RKO (cell line): ENCODE data around the gene TMEM132A.
"Not testable (repeated sequence)": the region's sequence is repeated elsewhere in the genome, so short reads cannot be mapped to it uniquely, and the experiment has no call there.

ENCODE experiments used
- DNase-seq: peaks from one replicate; pipeline ENCODE4 v3.0.0-alpha.2; 2016; ENCODE audit warnings: low spot score

TMEM132A gene

DNA sequence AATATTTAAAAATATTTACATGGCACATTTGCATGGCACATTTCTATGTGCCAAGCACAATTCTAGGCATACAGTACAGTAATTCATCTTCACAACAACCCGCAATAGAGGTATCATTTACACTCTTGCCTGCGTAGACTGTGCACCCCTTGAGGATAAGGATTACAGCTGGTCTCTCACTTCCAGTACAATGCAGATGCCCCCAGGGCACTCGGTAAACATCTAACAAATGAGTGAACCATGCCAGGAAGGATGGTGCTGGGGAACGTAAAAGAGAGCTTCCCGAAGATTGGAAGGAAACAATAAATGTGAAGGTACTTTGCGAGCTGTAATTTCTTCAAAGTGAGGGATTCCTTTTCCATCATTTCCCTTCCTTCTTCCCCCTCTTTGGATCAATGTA is 19.2 kb upstream of the TMEM132A start:
- DNase-seq = no peak

DNA sequence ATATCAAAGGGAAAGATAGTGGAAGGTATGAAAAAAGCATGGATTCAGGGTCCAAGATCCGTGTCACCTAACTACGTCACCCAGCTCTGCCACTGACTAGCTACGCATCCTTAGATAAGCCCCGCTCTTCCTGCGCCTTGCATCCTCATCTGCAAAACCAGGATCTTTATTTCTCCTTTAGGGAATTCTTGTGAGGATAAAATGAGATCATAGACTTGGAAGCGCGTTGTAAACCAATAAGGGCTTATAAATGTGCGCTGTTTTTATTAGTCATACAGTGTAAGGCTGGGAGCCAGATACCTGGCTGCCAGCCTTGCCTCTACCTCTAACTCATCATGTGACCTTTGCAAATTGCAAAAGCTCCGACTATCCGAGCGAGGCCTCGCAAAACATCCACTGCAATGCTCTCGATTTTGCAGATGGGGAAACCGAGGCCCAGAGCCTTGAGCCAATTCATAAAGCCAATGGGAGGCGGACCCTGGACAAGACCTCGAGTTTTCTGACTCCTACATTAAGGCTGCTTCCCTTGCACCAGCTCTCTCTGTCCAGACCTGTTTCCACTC is 18.6 kb upstream of the TMEM132A start:
- DNase-seq = peak; percentile 80

DNA sequence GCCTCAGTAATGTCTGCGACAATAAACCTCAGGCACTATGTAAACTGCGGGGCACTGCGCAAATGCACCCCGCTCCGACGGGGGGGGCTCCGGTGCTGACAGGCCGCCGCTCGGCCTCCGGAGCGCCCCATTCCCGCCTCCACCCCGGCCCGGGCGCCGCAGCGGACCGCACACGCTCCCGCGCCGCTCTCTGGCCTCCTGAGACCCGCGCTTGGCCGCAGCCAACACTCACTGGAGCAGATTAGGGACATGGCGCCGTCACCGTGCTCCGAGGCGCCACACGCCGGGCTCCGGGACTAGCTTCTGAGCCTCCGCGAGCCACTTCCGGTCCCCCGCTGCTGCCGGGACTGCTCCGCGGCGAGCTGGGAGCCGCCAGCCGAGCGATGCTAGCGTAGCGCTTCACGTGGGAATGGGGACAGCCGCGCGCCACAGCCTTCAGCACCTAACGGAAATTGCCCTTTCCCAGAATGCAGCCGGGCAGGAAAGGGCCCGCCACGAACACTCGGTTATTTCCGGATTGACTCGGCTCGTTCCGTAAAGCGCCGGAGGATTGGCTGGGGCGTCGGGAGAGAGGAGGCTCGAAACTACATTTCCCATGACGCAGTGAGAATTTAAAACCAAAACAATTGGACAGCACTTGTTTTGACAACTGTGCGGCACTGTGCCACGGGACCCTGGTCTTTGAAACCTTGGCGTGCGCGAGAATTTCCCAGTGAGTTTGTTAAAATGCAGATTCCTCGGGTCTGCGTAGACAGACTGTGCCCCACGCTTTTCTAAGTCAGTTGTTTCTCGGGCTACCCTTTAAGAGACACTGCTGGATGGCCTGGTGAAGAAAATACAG is 17.9 kb upstream of the TMEM132A start, which contains the start of gene PRPF19:
TSS of gene PRPF19 (minus strand) at position 454 of the 841 bp plus-strand sequence. CDS start at position 251, 203 bp downstream.
- DNase-seq = peak; percentile 96

DNA sequence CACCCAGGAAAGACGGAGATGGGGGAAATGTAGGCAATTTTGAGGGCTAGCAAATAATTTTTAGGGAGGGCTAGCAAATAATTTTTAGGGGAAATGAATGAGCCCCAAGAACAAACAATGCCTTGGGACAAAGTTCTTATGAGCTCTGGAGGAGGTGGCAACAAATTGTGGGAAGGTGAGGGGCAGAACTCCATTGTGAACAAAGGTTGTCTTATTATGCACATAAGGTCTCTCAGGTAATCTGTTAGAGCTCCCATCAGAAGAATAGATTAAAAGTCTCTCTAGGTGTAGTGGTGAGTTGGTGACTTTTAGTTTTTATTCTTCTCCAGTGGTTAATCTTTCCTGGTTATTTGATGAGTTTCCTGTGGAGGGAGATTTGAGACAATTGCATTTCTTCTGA is 15.5 kb upstream of the TMEM132A start:
- no peak for DNase-seq

DNA sequence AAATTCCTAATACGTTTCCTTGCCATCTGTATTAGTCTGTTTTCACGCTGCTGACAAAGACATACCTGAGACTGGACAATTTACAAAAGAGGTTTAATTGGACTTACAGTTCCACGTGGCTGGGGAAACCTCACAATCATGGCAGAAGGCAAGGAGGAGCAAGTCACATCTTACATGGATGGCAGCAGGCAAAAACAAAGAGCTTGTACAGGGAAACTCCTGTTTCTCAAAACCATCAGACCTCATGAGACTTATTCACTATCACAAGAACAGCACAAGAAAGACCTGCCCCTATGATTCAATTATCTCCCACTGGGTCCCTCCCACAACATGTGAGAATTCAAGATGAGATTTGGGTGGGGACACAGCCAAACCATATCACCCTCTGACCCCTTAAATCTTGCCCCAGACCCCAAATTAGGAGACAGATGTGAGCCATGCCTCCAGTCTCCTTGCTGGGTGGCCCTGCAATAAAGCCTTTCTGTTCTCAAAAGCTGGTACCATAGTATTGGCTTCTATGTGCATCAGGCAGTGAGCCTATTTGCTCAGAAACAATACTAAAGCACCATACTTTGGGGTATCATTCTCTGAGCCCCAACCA is 14.5 kb upstream of the TMEM132A start:
- DNase-seq = not testable (repeated sequence)

DNA sequence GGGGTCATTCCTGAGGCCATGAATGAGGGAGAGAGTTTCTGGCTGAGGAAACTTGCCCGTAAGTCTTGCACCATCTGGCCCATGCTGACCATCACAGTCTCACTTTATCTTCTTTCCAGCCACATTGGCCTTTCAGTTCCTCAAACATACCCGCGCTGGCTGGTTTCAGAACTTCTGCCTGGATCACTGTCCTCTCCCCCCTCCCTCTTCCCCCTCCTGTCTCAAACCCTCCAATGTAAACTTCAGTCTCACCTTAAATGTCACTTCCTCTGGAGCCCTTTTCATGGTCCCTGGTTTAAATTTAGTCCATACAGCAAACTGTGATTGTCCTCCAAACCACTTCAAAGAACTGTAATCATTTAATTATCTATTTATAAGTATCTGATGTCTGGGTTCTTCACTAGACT is 14.0 kb upstream of the TMEM132A start:
- no peak for DNase-seq

DNA sequence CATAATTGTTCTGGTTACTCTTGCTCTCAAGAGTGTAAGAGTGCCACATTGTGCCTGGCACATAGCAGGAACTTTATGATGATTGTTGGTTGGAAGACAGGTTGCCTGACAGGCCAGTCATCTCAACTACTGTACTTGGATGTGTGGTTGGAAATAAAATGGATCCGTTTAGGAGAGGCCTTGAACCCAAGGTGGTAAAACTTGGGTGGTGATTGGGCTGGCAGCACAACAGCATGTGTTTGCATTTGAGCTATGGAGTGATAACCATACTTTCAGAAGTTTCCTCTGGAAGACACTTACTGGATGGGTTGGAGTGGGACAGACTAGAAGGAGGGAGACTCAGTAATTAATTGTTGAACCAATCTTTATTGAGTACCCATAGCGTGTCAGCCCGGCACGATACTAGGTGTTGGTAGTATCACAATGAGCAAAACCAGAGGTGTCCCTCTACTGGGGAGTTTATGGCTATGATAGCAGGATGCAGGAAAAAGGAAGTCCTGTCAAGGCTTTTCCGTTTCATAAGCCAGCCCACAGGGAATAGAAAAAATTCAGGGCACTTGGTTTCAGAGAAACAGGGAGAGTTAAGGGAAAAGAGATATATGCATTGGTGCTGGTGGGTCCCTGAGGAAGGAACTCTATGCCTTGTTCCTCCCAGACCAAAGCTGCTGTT is 13.4 kb upstream of the TMEM132A start:
- no peak for DNase-seq

DNA sequence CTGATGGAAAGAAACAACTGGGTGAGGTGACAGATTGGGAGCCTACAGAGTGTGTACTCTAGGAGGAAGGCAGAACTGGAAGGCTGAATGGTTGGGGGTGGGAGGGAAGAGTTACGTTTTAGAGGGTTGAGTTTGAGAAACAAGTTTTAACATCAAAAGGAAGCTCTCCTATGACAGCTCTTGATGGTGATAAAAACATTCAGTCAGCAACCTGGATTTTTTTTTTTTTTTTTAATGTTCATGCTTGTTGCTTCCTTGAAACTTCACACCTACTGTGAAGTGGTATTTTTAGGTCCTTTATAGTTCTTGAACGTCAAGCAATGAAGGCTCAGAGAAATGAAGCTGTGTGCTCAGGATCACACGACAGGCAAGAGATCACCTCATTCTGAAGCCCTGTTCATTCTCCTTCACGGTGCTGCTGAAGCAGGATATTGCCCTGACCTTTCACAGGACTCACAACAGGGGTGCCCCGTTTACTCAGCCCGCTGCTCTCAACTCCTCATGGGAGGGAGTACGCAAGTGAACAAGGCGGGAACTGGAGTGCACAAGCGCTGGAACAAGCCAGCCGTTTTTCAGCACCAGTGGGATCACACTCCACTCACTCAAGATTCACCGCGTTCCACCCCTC is 11.9 kb upstream of the TMEM132A start:
- DNase-seq = no peak

DNA sequence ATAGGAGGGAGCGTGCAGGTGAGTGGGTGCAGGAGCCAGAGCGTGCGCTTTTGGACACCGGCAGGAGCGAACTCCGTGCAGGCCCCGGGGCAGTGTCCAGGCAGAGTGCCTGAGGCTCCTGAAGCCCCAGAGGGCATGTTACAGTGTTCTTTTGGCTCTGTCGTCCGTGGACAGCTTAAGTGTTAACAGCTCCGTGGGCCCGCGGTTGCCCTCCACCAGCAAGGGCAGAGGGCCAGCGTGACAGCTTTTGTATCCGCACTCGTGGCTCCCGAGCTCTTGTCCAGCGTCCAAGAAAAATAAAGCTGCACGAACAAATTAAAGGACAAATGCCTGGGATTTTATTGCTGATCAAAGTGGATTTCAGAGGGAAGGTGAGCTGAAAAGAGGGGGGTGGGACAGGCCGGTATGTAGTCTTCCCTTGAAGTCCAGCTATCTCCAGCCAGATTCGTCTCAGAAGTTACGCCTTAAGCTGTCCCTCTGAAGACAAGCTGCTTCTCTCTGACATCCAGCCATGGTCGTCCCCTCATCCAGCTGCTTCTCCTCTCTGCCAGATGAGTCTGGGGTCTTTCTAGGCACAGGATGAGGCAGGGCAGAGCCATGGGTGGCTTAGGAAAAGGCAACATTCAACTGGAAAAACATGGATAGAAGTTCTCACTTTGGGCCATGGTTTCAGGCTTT is 11.3 kb upstream of the TMEM132A start:
- no peak for DNase-seq

DNA sequence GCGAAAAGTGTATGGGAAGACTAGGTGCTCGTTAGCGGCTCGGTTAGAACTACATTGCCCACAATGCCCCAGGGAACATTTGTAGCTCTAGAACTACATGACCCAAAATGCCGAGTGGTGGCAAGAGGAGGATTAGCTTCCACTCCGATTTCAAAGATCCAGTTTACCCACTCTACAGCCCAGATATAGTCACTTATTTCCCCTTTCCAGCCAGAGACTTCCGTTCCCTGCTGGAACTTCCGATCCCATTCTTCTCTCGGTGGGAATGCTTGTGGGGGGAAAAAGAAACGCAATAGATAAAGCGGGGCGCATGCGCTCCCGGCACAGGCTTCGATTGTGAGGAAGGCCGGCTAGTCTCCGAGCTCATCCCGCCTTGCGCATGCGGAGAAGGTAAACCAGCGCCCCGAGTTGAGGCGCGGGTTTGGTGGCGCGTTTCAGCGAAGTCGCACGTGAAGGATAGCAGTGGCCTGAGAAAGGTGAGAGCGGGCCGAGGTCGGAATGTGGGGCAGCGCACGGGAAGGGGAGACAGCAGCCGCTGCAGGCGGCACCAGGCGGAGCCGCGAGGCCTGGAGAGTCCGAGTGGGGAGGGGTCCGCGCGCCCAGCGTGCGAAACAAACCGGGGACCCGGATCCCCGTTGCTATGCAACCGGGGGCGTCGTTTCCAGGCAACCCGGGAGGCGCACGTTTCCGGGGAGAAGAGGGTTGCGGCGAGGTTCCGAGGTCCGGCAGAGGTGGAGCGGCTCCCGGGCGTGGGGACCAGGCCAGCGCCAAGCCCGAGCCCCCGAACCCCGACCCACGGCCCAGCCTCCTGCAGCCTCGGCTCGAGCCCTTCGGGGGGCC is 10.2 kb upstream of the TMEM132A start, which contains the start of gene TMEM109:
TSS of gene TMEM109 (plus strand) at position 366 of the 840 bp plus-strand sequence. CDS start 5,536 bp downstream, outside the sequence.
- DNase-seq = peak; percentile 92

DNA sequence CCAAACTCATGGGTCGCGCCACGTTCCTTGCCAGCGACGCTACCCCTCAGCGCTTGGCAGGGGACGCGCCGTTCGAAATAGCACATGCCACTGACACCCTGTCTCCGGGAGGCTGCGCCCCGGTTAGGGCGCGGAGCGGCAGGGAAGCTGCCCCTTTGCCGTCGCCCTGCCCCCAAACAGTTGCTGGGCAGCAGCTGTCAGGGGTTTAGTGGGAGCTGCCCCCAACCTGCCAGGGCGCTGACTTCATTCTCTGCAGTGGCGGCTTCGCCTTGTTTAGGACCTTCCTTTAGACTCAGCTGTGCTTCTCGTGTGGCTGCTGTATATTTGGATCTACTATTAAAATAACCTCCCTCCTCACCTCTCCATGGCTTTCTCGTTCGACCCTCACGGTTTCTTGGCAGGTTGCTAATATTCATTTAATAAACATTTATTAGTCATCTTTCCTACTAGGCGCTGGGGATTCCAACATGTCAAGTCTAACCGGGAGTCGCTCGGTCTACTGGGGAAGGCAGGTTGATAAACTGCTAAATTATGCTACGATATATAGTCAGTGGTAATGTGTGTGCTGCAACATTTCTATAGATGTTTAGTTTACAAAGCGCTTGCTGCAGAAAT is 9.5 kb upstream of the TMEM132A start:
- DNase-seq = peak; percentile 49

DNA sequence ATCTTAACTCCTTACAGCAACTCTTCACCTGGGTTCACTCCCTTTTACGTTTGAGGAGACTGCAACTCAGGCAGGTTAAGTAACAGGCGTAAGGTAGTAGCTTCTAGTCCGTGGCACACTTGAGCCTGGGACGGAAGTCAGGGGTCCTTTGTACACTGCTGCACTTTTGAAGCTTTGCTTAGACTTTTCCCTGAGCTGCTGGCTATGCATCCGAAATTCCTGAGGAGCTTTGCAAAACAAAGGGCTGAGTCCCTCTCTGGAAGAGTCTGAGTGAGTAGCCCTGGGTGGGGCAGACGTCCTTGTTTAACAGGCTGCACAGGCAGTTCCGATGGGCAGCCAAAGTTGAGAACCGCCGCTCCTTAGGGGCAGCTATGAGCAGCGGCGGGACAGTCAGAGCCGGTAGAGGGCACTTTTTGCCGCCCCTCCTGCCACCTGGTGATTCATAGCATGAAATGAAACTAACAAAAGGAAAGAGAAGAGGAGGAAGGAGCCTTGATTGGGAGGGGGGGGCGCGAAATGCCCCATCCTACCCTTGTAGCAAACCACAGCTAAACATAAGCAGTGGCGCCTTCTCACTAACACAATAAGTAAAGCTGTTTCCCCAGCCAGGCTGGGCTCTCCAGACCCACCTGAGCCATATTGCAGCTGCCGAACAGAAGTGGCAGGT is 8.9 kb upstream of the TMEM132A start:
- peak; percentile 89 for DNase-seq

DNA sequence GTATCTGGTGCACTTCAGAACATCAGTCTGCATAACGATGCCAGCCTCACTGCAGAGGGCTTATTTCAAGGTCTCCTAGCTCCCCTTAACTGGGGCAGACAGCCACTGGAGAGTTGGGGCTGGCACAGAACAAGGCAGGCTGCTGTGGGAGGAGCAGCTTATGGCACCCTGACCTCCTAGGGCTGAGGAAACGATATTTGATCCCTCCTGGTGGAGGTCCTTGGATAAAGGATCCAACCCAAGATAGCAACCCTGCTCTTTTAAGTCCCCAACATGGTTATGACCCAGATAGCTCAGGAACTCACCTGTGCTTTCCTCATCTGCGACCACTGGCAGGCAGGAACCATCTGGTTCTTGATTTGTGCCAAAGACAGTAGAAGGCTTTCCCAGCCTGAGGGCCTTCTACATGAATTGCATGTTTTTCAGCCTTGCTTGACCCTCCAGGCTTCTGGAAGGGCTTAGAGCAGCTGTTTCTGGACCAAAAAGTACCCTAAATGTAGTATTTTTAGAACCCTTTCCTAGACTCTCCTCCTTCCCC is 7.5 kb upstream of the TMEM132A start:
- DNase-seq = no peak

DNA sequence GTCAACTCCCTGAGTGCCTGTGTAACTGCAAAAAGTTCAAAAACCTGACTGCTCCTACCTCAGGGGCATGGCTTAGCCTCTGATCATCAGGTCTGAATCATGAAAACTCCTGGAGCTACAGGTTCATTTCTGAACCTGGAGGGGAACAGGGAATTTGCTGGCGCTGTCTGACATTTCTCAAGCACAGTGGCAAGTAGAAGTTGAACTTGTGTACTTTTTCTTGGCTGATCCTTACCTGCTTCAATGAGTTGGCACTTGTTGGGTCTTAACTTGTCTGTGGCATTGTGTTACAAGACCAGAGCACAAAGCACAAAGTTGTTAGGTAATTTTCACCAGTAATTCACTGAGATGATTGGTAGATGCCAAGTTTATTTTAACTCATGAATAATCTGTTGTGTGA is 7.0 kb upstream of the TMEM132A start:
- no peak for DNase-seq

DNA sequence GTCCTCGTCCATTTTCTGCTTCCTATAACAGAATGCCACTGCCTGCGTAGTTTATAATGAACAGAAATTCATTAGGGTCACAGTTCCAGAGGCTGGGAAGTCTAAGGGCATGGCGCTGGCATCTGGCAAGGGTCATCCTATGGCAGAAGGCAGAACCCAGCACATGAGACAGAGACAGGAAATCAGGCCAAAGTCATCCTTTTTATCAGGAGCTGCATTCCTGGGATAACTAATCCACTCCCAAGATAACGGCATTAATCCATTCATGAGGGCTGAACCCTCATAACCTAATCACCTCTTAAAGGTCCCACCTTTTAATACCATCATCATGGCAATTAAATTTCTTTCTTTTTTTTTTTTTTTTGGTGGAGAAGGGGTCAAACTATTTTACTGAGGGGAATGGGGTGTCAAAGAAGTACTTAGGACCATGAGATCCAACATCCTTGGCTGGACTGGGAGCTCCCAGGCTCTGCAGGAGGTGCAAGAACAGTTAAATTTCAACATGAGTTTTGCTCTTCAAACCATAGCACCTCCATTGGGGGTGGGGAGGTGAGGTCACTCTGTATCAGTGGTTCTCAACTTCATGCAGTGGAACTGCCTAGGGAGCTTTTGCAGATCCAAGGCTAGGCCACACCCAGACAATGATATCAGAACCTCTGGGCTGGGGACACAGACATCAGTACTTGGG is 5.9 kb upstream of the TMEM132A start:
- no peak for DNase-seq

DNA sequence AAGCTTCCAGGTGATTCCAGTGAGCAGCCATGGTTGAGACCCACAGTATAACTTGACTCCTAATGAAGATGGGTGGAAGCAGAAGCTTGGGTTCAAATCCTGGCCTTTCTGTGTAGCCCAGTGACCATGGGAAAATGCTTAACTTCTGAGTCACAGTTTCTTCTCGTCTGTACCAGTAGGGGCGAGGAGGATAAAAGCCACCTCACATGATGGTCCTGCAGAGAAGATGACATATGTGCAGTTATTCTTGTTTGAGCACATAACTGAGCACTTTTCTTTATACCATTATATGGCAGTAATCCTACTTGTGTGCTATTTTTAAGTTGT is 5.4 kb upstream of the TMEM132A start:
- DNase-seq = no peak

DNA sequence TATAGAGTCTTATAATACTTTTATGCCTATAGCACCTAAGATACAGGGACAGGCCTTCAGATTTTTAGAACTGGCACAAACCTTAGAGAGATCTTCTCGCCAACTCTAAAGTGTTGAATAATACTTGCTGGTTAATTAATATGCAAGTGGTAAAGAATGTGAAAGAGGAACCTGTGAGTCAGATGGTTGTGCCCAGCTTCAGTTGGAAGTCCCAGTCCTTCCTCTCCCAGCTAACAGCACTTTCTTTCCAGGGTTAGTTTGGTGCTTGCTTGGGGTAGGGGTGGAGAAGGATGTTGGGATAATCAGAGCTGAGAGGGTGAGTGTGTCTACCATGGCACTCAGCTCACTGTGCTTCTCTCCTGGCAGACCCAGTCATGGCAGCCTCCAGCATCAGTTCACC is 4.9 kb upstream of the TMEM132A start:
- no peak for DNase-seq

DNA sequence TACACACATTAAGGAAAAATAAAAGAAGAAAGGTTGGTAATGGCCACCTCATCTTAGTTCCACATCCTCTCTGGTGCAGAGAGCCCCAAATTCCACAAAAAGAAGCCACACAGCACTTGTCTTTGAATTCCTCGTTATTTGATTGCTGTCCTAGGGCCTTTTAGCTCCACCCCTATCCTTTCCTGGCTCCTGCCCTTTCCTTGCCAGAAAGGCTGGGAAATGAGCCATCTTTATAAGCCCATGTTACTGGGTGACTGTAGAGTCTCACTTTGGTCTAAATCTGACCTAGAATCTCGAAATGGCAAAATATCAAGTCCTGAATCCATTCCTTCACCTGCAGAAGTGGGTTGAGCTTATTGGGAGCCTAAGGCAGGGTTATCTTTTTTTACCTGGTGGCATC is 4.3 kb upstream of the TMEM132A start:
- no peak for DNase-seq

DNA sequence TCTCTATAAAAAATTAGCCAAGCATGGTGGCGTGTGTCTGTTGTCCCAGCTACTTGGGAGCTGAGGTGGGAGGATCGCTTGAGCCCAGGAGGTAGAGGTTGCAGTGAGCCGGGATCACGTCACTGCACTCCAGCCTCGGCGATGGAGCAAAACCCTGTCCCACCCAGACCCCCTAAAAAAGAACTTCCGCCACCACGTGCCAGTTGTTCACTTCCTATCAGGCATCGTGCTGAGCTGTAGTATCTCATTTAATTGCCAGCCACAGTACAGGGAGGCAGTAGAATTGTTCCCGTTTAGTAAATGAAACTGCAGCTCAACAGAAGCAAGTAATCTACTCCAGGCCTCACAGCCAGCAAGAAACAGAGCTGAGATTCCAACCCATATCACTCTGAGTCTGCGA is 3.0 kb upstream of the TMEM132A start:
- DNase-seq = no peak
